HepG2 (cell line): ENCODE results near the gene SNX27. TPM values are rescaled to one million over a fixed set of nuclear protein-coding genes. Genes with fewer than 3 reads are reported as not detected.

Experiments
- ATAC-seq: fragments of 200-7000 bp; cut with Tn5 transposase; 3 replicates; pipeline ENCODE4 v1.9.1; 2020; ENCODE audit warnings: mild to moderate bottlenecking, moderate library complexity
- BruUV-seq: library from RNA; stranded (reverse); fragments of 400-500 nt; replicated peaks from 2 replicates; lab custom pipeline; 2021; lab: Mats Ljungman, UMichigan
- CTCF ChIA-PET: fragments of 300-600 bp; formaldehyde crosslinking; extraction: SDS; loops from one replicate; lab custom pipeline; 2021; ENCODE audit warnings: low total read pairs, inconsistent platforms, low intra/inter-chr PET ratio; lab: Yijun Ruan, JAX
- POLR2A ChIA-PET: fragments of 350-600 bp; sonication (Branson Sonifier 250); formaldehyde crosslinking; loops from one replicate; lab custom pipeline; 2020; ENCODE audit warnings: antibody characterized with exemption, inconsistent platforms; lab: Yijun Ruan, JAX
- DNase-seq: peaks from one replicate; pipeline ENCODE4 v3.0.0-alpha.2; 2015; ENCODE audit warnings: low spot score
- FAIRE-seq: peaks from 3 replicates; lab custom pipeline; 2011; peaks lifted over from hg19 to GRCh38; lab: Jason Lieb, UNC
- H2AFZ ChIP-seq: one replicate; pipeline ENCODE4 v1.6.1; 2011; ENCODE audit warnings: low read length, inconsistent platforms
- H3K27ac ChIP-seq: fragments of 300-600 bp; 3 replicates; pipeline ENCODE4 v1.8.0; 2011; ENCODE audit warnings: mixed run types, mild to moderate bottlenecking, mixed read lengths, low read length, inconsistent platforms; ENCODE audit not compliant: insufficient read depth; ENCODE audit errors: extremely low read length
- H3K27me3 ChIP-seq, 2 experiments: fragments of 200-600 bp in 1 of 2; 2 replicates in 1 of 2; 3 replicates in 1 of 2; pipeline versions ENCODE4 v1.6.0 to v1.8.0; 2011; ENCODE audit warnings: low read length in 2 of 2, mild to moderate bottlenecking in 2 of 2, moderate library complexity in 2 of 2, inconsistent platforms in 1 of 2; ENCODE audit not compliant: insufficient read depth in 2 of 2, control insufficient read depth in 1 of 2
- H3K36me3 ChIP-seq, 2 experiments: fragments of 200-600 bp in 1 of 2; replicated peaks in 1 of 2; 2 replicates in 1 of 2; 3 replicates in 1 of 2; pipeline versions ENCODE4 v1.5.1 to v1.8.0; 2011; ENCODE audit warnings: low read length in 2 of 2, inconsistent platforms in 1 of 2; ENCODE audit not compliant: insufficient read depth in 2 of 2, control insufficient read depth in 1 of 2
- H3K4me1 ChIP-seq: 2 replicates; pipeline ENCODE4 v1.5.1; 2012; ENCODE audit warnings: low read length, inconsistent platforms; ENCODE audit not compliant: insufficient read depth
- H3K4me2 ChIP-seq: 2 replicates; pipeline ENCODE4 v1.6.0; 2011; ENCODE audit warnings: low read depth, low read length, inconsistent platforms
- H3K4me3 ChIP-seq, 3 experiments: fragments of 200-600 bp in 1 of 3; sonication (generic), shearing (Covaris generic) in 1 of 3; replicated peaks in 1 of 3; 2 replicates each; pipeline ENCODE4 v1.5.1; 2011 to 2016; ENCODE audit warnings: low read length in 3 of 3, inconsistent platforms in 2 of 3, low read depth in 2 of 3, mild to moderate bottlenecking in 2 of 3, control low read depth in 1 of 3, mixed read lengths in 1 of 3; ENCODE audit not compliant: insufficient read depth in 1 of 3
- H3K79me2 ChIP-seq: one replicate; pipeline ENCODE4 v1.6.1; 2011; ENCODE audit warnings: low read length, inconsistent platforms; ENCODE audit not compliant: insufficient read depth
- H3K9ac ChIP-seq: 2 replicates; pipeline ENCODE4 v1.6.0; 2011; ENCODE audit warnings: mild to moderate bottlenecking, low read depth, low read length, inconsistent platforms; ENCODE audit not compliant: insufficient read depth
- H3K9me3 ChIP-seq: 2 replicates; pipeline ENCODE4 v1.5.1; 2012; ENCODE audit warnings: mild to moderate bottlenecking, low read length
- H4K20me1 ChIP-seq: 2 replicates; pipeline ENCODE4 v1.6.0; 2011; ENCODE audit warnings: inconsistent platforms, mild to moderate bottlenecking, low read length, moderate library complexity; ENCODE audit not compliant: insufficient read depth
- BCL6 ChIP-seq: IDR thresholded peaks from 2 replicates; pipeline ENCODE4 v1.6.1; 2016; ENCODE audit warnings: missing genetic modification reagents, missing compliant biosample characterization
- BRD4 ChIP-seq: sonication (generic); formaldehyde crosslinking; IDR thresholded peaks from 2 replicates; pipeline ENCODE4 v1.4.0; 2020; ENCODE audit warnings: missing genetic modification reagents
- CEBPB ChIP-seq: IDR thresholded peaks from 2 replicates; pipeline ENCODE4 v1.6.1; 2011; ENCODE audit warnings: low read depth, low read length, improper control_type of control experiment, borderline replicate concordance
- CEBPG ChIP-seq: IDR thresholded peaks from 2 replicates; pipeline ENCODE4 v1.6.1; 2016
- EZH2 ChIP-seq: conservative IDR thresholded peaks from 2 replicates; pipeline ENCODE4 v1.6.1; 2012; ENCODE audit warnings: mild to moderate bottlenecking, low read depth, low read length, moderate library complexity
- HOXA9 ChIP-seq: sonication (generic); formaldehyde crosslinking; IDR thresholded peaks from 2 replicates; pipeline ENCODE4 v1.8.1; 2022; ENCODE audit warnings: missing genetic modification reagents, mild to moderate bottlenecking, moderate library complexity, borderline replicate concordance
- KAT7 ChIP-seq: IDR thresholded peaks from 2 replicates; pipeline ENCODE4 v1.6.1; 2018; ENCODE audit warnings: borderline replicate concordance, missing compliant biosample characterization
- TCF12 ChIP-seq, 2 experiments: fragments of 450-650 bp in 1 of 2; sonication (generic) in 1 of 2; formaldehyde crosslinking in 1 of 2; IDR thresholded peaks; 2 replicates each; pipeline versions ENCODE4 v1.6.1 to v1.8.0; 2017 to 2022; ENCODE audit warnings: antibody characterized with exemption in 1 of 2, mild to moderate bottlenecking in 1 of 2, missing genetic modification reagents in 1 of 2, moderate library complexity in 1 of 2
- ZFP1 ChIP-seq: IDR thresholded peaks from 2 replicates; pipeline ENCODE4 v1.6.1; 2016
- ZNF205 ChIP-seq: IDR thresholded peaks from 2 replicates; pipeline ENCODE4 v1.6.1; 2018; ENCODE audit warnings: missing biosample characterization, missing genetic modification reagents
- ZNF678 ChIP-seq: sonication (generic); formaldehyde crosslinking; IDR thresholded peaks from 2 replicates; pipeline ENCODE4 v1.4.0; 2020; ENCODE audit warnings: mild to moderate bottlenecking, missing genetic modification reagents
- WGBS: methylation state at CpG from one replicate; pipeline ENCODE4 v1.1.6; 2017; ENCODE audit warnings: low lambda C conversion rate; 5-methylcytosine and 5-hydroxymethylcytosine counted together
- in situ Hi-C: cut with HindIII; loops from 2 replicates; pipeline ENCODE4 v1.10.0; 2017; ENCODE audit warnings: low pct_unique_long_range_greater_than_20kb; ENCODE audit not compliant: extremely low pct_ligation_motif_present
- intact Hi-C: fragments of 100-400 bp; cut with micrococcal nuclease; formaldehyde crosslinking; loops from one replicate; pipeline ENCODE4 v1.10.0; 2022; ENCODE audit not compliant: unreplicated experiment
- polyA plus RNA-seq, 8 experiments: library from polyadenylated mRNA; depleted of rRNA in 3 of 8; stranded (reverse) in 7 of 8; unstranded in 1 of 8; fragments of >200 nt; fragmentation: Illumina TruSeq in 4 of 8; extraction: Trizol in 4 of 8; gene quantifications; 2 replicates each; pipeline versions ENCODE4 v1.2.1 to v1.2.3, GENCODE V29; 2011 to 2016; ENCODE audit warnings: low read depth in 4 of 8, missing spikeins in 1 of 8, mixed read lengths in 1 of 8; ENCODE audit not compliant: insufficient read depth in 1 of 8
- total RNA-seq, 5 experiments: library from RNA; depleted of rRNA; stranded (reverse); fragments of >200 nt; fragmentation: Illumina TruSeq; extraction: Trizol; gene quantifications; 2 replicates each; pipeline ENCODE4 v1.2.3, GENCODE V29; 2016; ENCODE audit warnings: low read depth in 1 of 5
- TF ChIP-seq, protein P1 (sequence below): sonication (generic); formaldehyde crosslinking; IDR thresholded peaks from 2 replicates; pipeline ENCODE4 v1.4.0; 2020; ENCODE audit warnings: mild to moderate bottlenecking, missing genetic modification reagents
- TF ChIP-seq, protein P2 (sequence below): sonication (generic); formaldehyde crosslinking; IDR thresholded peaks from 2 replicates; pipeline ENCODE4 v1.9.0; 2021; ENCODE audit warnings: missing genetic modification reagents, borderline replicate concordance

The SNX27 gene
- total and polyA plus RNA-seq, 2 of the 13 experiments (the other 11 are each of a cell fraction or from before 2014, with no cell fraction given) = 14.4 to 17.8 TPM

DNA sequence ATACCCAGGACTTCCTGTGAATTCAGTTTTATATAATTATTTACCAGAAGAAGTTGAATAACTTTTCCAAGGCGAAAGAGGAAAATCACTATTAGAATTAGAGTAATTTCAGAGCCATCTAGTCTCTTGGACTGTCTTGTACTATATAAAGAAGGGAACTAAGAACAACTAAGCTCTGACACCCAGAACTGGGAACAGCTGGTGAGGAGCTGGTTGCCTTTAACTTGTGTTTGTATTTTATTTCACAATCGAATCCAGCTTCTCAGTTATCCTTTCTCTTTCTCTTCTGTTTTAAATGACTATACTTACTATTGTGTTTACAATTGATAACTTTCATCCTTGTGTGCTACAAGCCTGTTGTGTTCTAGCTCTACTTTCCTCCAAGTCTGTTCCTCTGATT is 8.4 kb downstream of the SNX27 start:
- Histone ChIP-seq H3K36me3 (no peaks in the 10 kb centered on the region; a peak in 1 of 5 replicates), H3K4me2 (no peak overlapping the region), H3K4me3 (no peak overlapping the region), H3K79me2 (peaks cover 24% of the 10 kb centered on the region), H3K9ac (no peak overlapping the region), H3K9me3 (no peaks in the 10 kb centered on the region), H3K27ac (no peak overlapping the region), H4K20me1 (no peaks in the 10 kb centered on the region), H3K4me1 (peaks cover 50% of the 10 kb centered on the region), H2AFZ (no peak overlapping the region), H3K27me3 (no peaks in the 10 kb centered on the region)
- ATAC-seq (no peak), FAIRE-seq (no peak), DNase-seq (no peak)
- intact Hi-C loops = no loop called here
- CTCF ChIA-PET = no interaction called here
- TF ChIP-seq TCF12 (IDR thresholded peaks at IDR 0.05) = no peak
- no peak for TF ChIP-seq TCF12 (CRISPR knock-in tag; IDR thresholded peaks at IDR 0.05)
- peak; percentile 46; the same call in 1 of the 2 replicates for TF ChIP-seq CEBPB
- POLR2A ChIA-PET = interaction anchor here (1.1 to 1.5 kb wide), 4 partner anchors 9 to 81 kb away, joined by 4 to 13 read pairs (median 4); partner anchors contain the start of gene SNX27
- BruUV-seq = no TSS peak
- in situ Hi-C loops = no loop called here
- WGBS = 52% methylated on average over 2 of the region's 2 CpGs

DNA sequence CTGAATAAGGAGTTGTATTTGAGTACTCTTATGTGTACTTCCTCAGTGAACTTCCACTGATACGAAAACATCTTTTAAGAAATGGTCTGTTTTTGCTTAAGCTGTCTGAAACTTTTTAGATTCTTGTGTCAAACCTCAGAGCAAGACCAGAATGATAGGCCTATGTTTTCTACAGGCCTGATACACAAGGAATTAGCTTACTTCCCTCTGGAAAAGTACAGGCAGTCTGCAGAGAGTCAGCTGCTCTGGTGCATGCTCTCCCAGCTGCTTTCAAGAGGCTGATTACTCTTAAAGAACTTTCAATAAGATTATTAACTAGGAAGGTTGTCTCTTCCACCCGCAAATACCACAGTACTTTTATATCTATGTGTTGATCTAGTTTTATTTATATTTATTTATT is 9.5 kb downstream of the SNX27 start:
- Histone ChIP-seq H2AFZ (no peak overlapping the region), H3K36me3 (no peaks in the 10 kb centered on the region; a peak in 1 of 5 replicates), H4K20me1 (no peaks in the 10 kb centered on the region), H3K27me3 (no peaks in the 10 kb centered on the region), H3K4me2 (no peak overlapping the region), H3K79me2 (peaks cover 24% of the 10 kb centered on the region), H3K9me3 (no peaks in the 10 kb centered on the region), H3K27ac (peak overlapping the region; percentile 21), H3K9ac (no peak overlapping the region), H3K4me3 (no peak overlapping the region), H3K4me1 (peaks cover 39% of the 10 kb centered on the region)
- intact Hi-C loops = no loop called here
- no peak for DNase-seq
- BruUV-seq = no TSS peak
- CTCF ChIA-PET = no interaction called here
- no peak for FAIRE-seq
- WGBS = 93% methylated on average over 2 of the region's 2 CpGs
- POLR2A ChIA-PET = no interaction called here
- ATAC-seq = no peak
- in situ Hi-C loops = no loop called here
- TF ChIP-seq, protein P1, sequence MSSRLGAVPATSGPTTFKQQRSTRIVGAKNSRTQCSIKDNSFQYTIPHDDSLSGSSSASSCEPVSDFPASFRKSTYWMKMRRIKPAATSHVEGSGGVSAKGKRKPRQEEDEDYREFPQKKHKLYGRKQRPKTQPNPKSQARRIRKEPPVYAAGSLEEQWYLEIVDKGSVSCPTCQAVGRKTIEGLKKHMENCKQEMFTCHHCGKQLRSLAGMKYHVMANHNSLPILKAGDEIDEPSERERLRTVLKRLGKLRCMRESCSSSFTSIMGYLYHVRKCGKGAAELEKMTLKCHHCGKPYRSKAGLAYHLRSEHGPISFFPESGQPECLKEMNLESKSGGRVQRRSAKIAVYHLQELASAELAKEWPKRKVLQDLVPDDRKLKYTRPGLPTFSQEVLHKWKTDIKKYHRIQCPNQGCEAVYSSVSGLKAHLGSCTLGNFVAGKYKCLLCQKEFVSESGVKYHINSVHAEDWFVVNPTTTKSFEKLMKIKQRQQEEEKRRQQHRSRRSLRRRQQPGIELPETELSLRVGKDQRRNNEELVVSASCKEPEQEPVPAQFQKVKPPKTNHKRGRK (CRISPR knock-in tag) = no peak
- TF ChIP-seq, protein P2, sequence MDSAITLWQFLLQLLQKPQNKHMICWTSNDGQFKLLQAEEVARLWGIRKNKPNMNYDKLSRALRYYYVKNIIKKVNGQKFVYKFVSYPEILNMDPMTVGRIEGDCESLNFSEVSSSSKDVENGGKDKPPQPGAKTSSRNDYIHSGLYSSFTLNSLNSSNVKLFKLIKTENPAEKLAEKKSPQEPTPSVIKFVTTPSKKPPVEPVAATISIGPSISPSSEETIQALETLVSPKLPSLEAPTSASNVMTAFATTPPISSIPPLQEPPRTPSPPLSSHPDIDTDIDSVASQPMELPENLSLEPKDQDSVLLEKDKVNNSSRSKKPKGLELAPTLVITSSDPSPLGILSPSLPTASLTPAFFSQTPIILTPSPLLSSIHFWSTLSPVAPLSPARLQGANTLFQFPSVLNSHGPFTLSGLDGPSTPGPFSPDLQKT (CRISPR knock-in tag) = no peak
- TF ChIP-seq ZFP1 (CRISPR knock-in tag) (no peak), ZNF205 (CRISPR knock-in tag) (no peak), EZH2 (no peak), ZNF678 (no peak), HOXA9 (CRISPR knock-in tag) (no peak), CEBPG (no peak), BRD4 (CRISPR knock-in tag) (no peak), KAT7 (CRISPR knock-in tag) (no peak), BCL6 (CRISPR knock-in tag) (no peak)
